HepG2 (cell line): Measurements from ENCODE around the gene TMEM129. TPM values are rescaled to one million over a fixed set of nuclear protein-coding genes. Genes with fewer than 3 reads are reported as not detected.

Experiments used
- CBFB ChIP-seq: sonication (generic); formaldehyde crosslinking; IDR thresholded peaks from 2 replicates; pipeline ENCODE4 v1.4.0; 2020; ENCODE audit warnings: missing genetic modification reagents
- KDM3A ChIP-seq: IDR thresholded peaks from 2 replicates; pipeline ENCODE4 v1.6.1; 2018; ENCODE audit warnings: low read depth, missing compliant biosample characterization
- KLF12 ChIP-seq: sonication (generic); formaldehyde crosslinking; IDR thresholded peaks from 2 replicates; pipeline ENCODE4 v1.4.0; 2020; ENCODE audit warnings: missing genetic modification reagents, borderline replicate concordance
- PHF8 ChIP-seq: sonication (generic); formaldehyde crosslinking; IDR thresholded peaks from 2 replicates; pipeline ENCODE4 v1.5.0; 2020; ENCODE audit warnings: missing genetic modification reagents
- ZBTB38 ChIP-seq: sonication (generic); formaldehyde crosslinking; IDR thresholded peaks from 2 replicates; pipeline ENCODE4 v1.5.1; 2020; ENCODE audit warnings: mild to moderate bottlenecking, missing genetic modification reagents
- ZHX1 ChIP-seq: sonication (generic); formaldehyde crosslinking; IDR thresholded peaks from 2 replicates; pipeline ENCODE4 v1.8.1; 2022; ENCODE audit warnings: low read depth, mild to moderate bottlenecking, missing genetic modification reagents
- polyA plus RNA-seq, 8 experiments: library from polyadenylated mRNA; depleted of rRNA in 3 of 8; stranded (reverse) in 7 of 8; unstranded in 1 of 8; fragments of >200 nt; fragmentation: Illumina TruSeq in 4 of 8; extraction: Trizol in 4 of 8; gene quantifications; 2 replicates each; pipeline versions ENCODE4 v1.2.1 to v1.2.3, GENCODE V29; 2011 to 2016; ENCODE audit warnings: low read depth in 4 of 8, missing spikeins in 1 of 8, mixed read lengths in 1 of 8; ENCODE audit not compliant: insufficient read depth in 1 of 8
- total RNA-seq, 5 experiments: library from RNA; depleted of rRNA; stranded (reverse); fragments of >200 nt; fragmentation: Illumina TruSeq; extraction: Trizol; gene quantifications; 2 replicates each; pipeline ENCODE4 v1.2.3, GENCODE V29; 2016; ENCODE audit warnings: low read depth in 1 of 5
- TF ChIP-seq, protein P1 (sequence below): sonication (generic); formaldehyde crosslinking; conservative IDR thresholded peaks from 2 replicates; pipeline ENCODE4 v1.4.0; 2020; ENCODE audit warnings: mild to moderate bottlenecking, missing genetic modification reagents, moderate library complexity
- TF ChIP-seq, protein P2 (sequence below): sonication (generic); formaldehyde crosslinking; IDR thresholded peaks from 2 replicates; pipeline ENCODE4 v1.4.0; 2020; ENCODE audit warnings: mild to moderate bottlenecking, missing genetic modification reagents, borderline replicate concordance
- TF ChIP-seq, protein P3 (sequence below): sonication (generic); formaldehyde crosslinking; IDR thresholded peaks from 2 replicates; pipeline ENCODE4 v1.4.0; 2020; ENCODE audit warnings: missing genetic modification reagents, borderline replicate concordance

TMEM129 gene
- total and polyA plus RNA-seq, 2 of the 13 experiments (the other 11 are each of a cell fraction or from before 2014, with no cell fraction given): 19.0 to 25.8 TPM

DNA sequence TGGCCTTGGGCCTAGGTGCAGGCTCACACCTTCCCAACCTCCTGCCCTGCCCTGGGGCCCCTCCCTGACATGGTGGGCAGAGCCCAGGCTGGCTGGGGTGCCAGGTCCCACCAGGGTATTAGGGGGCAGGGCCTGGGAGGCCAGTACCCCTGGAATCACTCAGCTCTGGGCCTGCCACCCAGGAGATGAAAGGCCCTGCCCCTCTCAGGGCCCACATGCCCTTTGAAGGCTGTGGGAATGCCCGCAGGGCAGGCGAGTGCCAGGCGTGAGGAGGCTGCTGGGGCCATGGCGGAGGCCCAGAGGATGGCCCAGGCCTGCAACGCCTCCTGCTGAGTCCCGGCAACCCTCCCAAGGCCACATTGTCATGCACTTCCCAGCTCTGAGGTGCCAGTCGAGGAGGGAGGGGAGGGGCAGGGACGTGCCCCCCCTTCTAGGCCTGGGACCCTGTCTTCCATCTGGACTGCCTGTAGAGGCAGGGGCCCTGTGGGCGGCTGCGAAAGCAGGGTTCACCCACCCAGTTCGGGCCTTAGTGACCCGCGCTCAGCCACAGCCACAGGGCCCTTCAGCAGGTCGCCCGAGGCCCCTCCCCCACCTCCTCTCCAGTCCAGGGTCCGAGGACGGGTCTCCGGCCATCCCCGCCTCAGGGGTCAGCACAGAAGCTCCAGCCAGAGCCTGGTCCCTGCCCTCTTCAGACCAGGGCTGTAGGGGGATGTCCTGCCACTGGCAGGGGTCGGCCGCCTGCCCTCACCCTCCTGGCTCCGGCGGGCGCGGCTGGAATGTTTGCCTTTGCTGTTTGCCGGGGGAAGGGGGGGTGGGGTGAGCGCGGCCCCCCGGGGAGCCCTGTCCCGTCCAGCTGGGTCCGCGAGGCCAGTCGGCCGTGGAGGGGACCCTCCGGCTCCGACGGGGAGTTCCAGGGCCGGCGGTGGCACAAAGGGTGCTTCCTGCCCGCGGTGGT lies 45.3 kb upstream of the TMEM129 start (continued):
- 0 out of 2 replicates have a peak, but pooled peaks have one; percentile 54 for TF ChIP-seq ZHX1 (CRISPR knock-in tag)
- peak; percentile 43; the same call in 1 of the 2 replicates for TF ChIP-seq KDM3A
- TF ChIP-seq, protein P1, sequence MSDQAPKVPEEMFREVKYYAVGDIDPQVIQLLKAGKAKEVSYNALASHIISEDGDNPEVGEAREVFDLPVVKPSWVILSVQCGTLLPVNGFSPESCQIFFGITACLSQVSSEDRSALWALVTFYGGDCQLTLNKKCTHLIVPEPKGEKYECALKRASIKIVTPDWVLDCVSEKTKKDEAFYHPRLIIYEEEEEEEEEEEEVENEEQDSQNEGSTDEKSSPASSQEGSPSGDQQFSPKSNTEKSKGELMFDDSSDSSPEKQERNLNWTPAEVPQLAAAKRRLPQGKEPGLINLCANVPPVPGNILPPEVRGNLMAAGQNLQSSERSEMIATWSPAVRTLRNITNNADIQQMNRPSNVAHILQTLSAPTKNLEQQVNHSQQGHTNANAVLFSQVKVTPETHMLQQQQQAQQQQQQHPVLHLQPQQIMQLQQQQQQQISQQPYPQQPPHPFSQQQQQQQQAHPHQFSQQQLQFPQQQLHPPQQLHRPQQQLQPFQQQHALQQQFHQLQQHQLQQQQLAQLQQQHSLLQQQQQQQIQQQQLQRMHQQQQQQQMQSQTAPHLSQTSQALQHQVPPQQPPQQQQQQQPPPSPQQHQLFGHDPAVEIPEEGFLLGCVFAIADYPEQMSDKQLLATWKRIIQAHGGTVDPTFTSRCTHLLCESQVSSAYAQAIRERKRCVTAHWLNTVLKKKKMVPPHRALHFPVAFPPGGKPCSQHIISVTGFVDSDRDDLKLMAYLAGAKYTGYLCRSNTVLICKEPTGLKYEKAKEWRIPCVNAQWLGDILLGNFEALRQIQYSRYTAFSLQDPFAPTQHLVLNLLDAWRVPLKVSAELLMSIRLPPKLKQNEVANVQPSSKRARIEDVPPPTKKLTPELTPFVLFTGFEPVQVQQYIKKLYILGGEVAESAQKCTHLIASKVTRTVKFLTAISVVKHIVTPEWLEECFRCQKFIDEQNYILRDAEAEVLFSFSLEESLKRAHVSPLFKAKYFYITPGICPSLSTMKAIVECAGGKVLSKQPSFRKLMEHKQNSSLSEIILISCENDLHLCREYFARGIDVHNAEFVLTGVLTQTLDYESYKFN (CRISPR knock-in tag): peak; percentile 87
- TF ChIP-seq PHF8 (CRISPR knock-in tag): peak; percentile 57
- TF ChIP-seq ZBTB38 (CRISPR knock-in tag): 0 out of 2 replicates have a peak, but pooled peaks have one; percentile 7
- peak; percentile 69; the same call in 1 of the 2 replicates for TF ChIP-seq KLF12 (CRISPR knock-in tag)
- TF ChIP-seq, protein P2, sequence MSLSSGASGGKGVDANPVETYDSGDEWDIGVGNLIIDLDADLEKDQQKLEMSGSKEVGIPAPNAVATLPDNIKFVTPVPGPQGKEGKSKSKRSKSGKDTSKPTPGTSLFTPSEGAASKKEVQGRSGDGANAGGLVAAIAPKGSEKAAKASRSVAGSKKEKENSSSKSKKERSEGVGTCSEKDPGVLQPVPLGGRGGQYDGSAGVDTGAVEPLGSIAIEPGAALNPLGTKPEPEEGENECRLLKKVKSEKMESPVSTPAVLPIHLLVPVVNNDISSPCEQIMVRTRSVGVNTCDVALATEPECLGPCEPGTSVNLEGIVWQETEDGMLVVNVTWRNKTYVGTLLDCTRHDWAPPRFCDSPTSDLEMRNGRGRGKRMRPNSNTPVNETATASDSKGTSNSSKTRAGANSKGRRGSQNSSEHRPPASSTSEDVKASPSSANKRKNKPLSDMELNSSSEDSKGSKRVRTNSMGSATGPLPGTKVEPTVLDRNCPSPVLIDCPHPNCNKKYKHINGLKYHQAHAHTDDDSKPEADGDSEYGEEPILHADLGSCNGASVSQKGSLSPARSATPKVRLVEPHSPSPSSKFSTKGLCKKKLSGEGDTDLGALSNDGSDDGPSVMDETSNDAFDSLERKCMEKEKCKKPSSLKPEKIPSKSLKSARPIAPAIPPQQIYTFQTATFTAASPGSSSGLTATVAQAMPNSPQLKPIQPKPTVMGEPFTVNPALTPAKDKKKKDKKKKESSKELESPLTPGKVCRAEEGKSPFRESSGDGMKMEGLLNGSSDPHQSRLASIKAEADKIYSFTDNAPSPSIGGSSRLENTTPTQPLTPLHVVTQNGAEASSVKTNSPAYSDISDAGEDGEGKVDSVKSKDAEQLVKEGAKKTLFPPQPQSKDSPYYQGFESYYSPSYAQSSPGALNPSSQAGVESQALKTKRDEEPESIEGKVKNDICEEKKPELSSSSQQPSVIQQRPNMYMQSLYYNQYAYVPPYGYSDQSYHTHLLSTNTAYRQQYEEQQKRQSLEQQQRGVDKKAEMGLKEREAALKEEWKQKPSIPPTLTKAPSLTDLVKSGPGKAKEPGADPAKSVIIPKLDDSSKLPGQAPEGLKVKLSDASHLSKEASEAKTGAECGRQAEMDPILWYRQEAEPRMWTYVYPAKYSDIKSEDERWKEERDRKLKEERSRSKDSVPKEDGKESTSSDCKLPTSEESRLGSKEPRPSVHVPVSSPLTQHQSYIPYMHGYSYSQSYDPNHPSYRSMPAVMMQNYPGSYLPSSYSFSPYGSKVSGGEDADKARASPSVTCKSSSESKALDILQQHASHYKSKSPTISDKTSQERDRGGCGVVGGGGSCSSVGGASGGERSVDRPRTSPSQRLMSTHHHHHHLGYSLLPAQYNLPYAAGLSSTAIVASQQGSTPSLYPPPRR (CRISPR knock-in tag): peak; percentile 76
- no peak; the same call in 1 of the 2 replicates for TF ChIP-seq CBFB (CRISPR knock-in tag)
- TF ChIP-seq, protein P3, sequence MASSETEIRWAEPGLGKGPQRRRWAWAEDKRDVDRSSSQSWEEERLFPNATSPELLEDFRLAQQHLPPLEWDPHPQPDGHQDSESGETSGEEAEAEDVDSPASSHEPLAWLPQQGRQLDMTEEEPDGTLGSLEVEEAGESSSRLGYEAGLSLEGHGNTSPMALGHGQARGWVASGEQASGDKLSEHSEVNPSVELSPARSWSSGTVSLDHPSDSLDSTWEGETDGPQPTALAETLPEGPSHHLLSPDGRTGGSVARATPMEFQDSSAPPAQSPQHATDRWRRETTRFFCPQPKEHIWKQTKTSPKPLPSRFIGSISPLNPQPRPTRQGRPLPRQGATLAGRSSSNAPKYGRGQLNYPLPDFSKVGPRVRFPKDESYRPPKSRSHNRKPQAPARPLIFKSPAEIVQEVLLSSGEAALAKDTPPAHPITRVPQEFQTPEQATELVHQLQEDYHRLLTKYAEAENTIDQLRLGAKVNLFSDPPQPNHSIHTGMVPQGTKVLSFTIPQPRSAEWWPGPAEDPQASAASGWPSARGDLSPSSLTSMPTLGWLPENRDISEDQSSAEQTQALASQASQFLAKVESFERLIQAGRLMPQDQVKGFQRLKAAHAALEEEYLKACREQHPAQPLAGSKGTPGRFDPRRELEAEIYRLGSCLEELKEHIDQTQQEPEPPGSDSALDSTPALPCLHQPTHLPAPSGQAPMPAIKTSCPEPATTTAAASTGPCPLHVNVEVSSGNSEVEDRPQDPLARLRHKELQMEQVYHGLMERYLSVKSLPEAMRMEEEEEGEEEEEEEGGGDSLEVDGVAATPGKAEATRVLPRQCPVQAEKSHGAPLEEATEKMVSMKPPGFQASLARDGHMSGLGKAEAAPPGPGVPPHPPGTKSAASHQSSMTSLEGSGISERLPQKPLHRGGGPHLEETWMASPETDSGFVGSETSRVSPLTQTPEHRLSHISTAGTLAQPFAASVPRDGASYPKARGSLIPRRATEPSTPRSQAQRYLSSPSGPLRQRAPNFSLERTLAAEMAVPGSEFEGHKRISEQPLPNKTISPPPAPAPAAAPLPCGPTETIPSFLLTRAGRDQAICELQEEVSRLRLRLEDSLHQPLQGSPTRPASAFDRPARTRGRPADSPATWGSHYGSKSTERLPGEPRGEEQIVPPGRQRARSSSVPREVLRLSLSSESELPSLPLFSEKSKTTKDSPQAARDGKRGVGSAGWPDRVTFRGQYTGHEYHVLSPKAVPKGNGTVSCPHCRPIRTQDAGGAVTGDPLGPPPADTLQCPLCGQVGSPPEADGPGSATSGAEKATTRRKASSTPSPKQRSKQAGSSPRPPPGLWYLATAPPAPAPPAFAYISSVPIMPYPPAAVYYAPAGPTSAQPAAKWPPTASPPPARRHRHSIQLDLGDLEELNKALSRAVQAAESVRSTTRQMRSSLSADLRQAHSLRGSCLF (CRISPR knock-in tag): no peak
